Panc1 (cell line): ENCODE results near the gene HBA1. TPM values are rescaled to one million over a fixed set of nuclear protein-coding genes. Genes with fewer than 3 reads are reported as not detected.

Experiments used
- ATAC-seq: fragments of 200-7000 bp; cut with Tn5 transposase; 2 replicates; pipeline ENCODE4 v1.9.1; 2020; ENCODE audit warnings: mild to moderate bottlenecking, moderate library complexity
- BruUV-seq: library from RNA; stranded (reverse); fragments of 400-500 nt; replicated peaks from 2 replicates; lab custom pipeline; 2021; lab: Mats Ljungman, UMichigan
- CTCF ChIA-PET: fragments of 300-600 bp; sonication (Branson Sonifier 250); formaldehyde crosslinking; loops from one replicate; lab custom pipeline; 2022; ENCODE audit warnings: antibody characterized with exemption; lab: Charles Lee
- POLR2A ChIA-PET: fragments of 300-600 bp; sonication (Branson Sonifier 250); formaldehyde crosslinking; loops from one replicate; lab custom pipeline; 2022; ENCODE audit warnings: antibody characterized with exemption; lab: Charles Lee
- DNase-seq: peaks from one replicate; pipeline ENCODE4 v3.0.0-alpha.2; 2010; ENCODE audit warnings: low read depth, low spot score
- H3K27ac ChIP-seq: 2 replicates; pipeline ENCODE4 v1.5.1; 2011; ENCODE audit warnings: mild to moderate bottlenecking, low read length, inconsistent platforms
- H3K27me3 ChIP-seq: fragments of 200-500 bp; sonication (Bioruptor generic); 2 replicates; pipeline ENCODE4 v1.6.0; 2014; ENCODE audit warnings: low read length, inconsistent platforms; ENCODE audit not compliant: control insufficient read depth, insufficient read depth
- H3K36me3 ChIP-seq: fragments of 200-500 bp; sonication (Bioruptor generic); 2 replicates; pipeline ENCODE4 v1.5.1; 2014; ENCODE audit warnings: inconsistent platforms, mild to moderate bottlenecking, low read length, moderate library complexity; ENCODE audit not compliant: control insufficient read depth, insufficient read depth
- H3K4me1 ChIP-seq: 2 replicates; pipeline ENCODE4 v1.5.1; 2011; ENCODE audit warnings: inconsistent platforms, mild to moderate bottlenecking, low read length, moderate library complexity; ENCODE audit not compliant: control insufficient read depth, insufficient read depth
- H3K4me3 ChIP-seq, 2 experiments: 2 replicates each; pipeline ENCODE4 v1.5.1; 2011 to 2012; ENCODE audit warnings: low read depth in 2 of 2, low read length in 2 of 2, mild to moderate bottlenecking in 2 of 2, inconsistent platforms in 1 of 2, moderate library complexity in 1 of 2
- H3K9me3 ChIP-seq: fragments of 200-500 bp; sonication (Bioruptor generic); 2 replicates; pipeline ENCODE4 v1.5.1; 2014; ENCODE audit warnings: low read depth, mild to moderate bottlenecking, inconsistent platforms, low read length, moderate library complexity; ENCODE audit not compliant: control insufficient read depth, insufficient read depth
- POLR2AphosphoS5 ChIP-seq: IDR thresholded peaks from 2 replicates; pipeline ENCODE4 v1.6.1; 2012; ENCODE audit warnings: mild to moderate bottlenecking, low read depth, low read length, moderate library complexity
- SIN3A ChIP-seq: IDR thresholded peaks from 2 replicates; pipeline ENCODE4 v1.6.1; 2012; ENCODE audit warnings: low read depth, mild to moderate bottlenecking, low read length, moderate library complexity, borderline replicate concordance; ENCODE audit not compliant: insufficient read depth
- TCF7L2 ChIP-seq: IDR thresholded peaks from 2 replicates; pipeline ENCODE4 v1.6.1; 2011; ENCODE audit warnings: mild to moderate bottlenecking, low read depth, low read length, inconsistent platforms
- in situ Hi-C: cut with HindIII; loops from 2 replicates; pipeline ENCODE4 v1.10.0; 2016; ENCODE audit warnings: low sequenced_read_pairs, low pct_unique_long_range_greater_than_20kb
- intact Hi-C: fragments of 100-400 bp; cut with micrococcal nuclease; formaldehyde crosslinking; loops from one replicate; pipeline ENCODE4 v1.10.0; 2022; ENCODE audit not compliant: unreplicated experiment
- total RNA-seq: library from RNA; stranded (reverse); gene quantifications from one replicate; pipeline ENCODE4 v1.2.1, GENCODE V29; 2021; ENCODE audit not compliant: unreplicated experiment
- TF ChIP-seq, protein P1 (sequence below), 2 experiments: IDR thresholded peaks; 2 replicates each; pipeline ENCODE4 v1.6.1; 2011 to 2012; ENCODE audit warnings: low read depth in 2 of 2, control low read depth in 1 of 2, low read length in 1 of 2, mild to moderate bottlenecking in 1 of 2, moderate library complexity in 1 of 2; ENCODE audit not compliant: insufficient read depth in 1 of 2
- TF ChIP-seq, protein P2 (sequence below): fragments of 450-650 bp; IDR thresholded peaks from 2 replicates; pipeline ENCODE4 v1.5.1; 2017; ENCODE audit warnings: mild to moderate bottlenecking

Gene HBA1
- total RNA-seq, 1 experiment from 2014 or later: 4.4 TPM

DNA sequence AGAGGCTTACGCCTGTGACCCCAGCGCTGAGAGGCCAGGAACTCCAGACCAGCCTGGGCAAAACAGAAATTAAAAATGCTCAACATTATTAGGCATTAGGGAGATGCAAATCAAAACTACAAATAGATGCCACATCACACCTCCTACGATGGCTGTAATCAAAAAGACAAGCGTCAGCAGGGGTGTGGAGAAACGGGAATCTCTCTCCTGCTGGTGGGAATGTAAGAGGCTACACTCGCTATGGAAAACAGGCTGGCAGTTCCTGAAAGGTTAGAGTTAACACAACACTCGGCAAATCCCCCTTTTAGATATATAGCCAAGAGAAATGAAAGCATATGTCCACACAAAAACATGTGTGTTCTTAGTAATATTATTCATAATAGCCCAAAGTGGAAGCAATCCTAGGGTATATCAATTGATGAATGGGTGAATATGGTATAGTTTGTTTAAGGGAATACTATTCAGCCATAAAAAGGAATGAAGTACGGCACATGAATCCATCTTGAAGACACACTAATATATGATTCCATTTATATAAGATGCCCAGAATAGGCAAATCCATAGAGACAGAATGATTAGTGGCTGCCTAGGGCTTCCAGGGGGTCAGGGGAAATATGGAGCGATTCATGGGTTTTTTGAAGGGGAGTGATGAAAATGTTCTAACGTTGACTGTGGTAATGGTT, 36.2 kb upstream of the HBA1 start:
- H3K27ac ChIP-seq: no peak overlapping the region
- CTCF ChIA-PET: interaction anchor here (0.5 kb wide), 1 partner anchor 30 kb away, joined by 8 read pairs; no protein-coding TSS in a partner anchor
- no TSS peak for BruUV-seq
- ATAC-seq: no peak
- H3K4me3 ChIP-seq: no peak overlapping the region
- peaks cover 7% of the 10 kb centered on the region; the same call in 1 of the 2 replicates for H3K4me1 ChIP-seq
- no peaks in the 10 kb centered on the region for H3K27me3 ChIP-seq
- in situ Hi-C loops (no loop called here), intact Hi-C loops (no loop called here)
- no peak for TF ChIP-seq SIN3A
- TF ChIP-seq, protein P1, sequence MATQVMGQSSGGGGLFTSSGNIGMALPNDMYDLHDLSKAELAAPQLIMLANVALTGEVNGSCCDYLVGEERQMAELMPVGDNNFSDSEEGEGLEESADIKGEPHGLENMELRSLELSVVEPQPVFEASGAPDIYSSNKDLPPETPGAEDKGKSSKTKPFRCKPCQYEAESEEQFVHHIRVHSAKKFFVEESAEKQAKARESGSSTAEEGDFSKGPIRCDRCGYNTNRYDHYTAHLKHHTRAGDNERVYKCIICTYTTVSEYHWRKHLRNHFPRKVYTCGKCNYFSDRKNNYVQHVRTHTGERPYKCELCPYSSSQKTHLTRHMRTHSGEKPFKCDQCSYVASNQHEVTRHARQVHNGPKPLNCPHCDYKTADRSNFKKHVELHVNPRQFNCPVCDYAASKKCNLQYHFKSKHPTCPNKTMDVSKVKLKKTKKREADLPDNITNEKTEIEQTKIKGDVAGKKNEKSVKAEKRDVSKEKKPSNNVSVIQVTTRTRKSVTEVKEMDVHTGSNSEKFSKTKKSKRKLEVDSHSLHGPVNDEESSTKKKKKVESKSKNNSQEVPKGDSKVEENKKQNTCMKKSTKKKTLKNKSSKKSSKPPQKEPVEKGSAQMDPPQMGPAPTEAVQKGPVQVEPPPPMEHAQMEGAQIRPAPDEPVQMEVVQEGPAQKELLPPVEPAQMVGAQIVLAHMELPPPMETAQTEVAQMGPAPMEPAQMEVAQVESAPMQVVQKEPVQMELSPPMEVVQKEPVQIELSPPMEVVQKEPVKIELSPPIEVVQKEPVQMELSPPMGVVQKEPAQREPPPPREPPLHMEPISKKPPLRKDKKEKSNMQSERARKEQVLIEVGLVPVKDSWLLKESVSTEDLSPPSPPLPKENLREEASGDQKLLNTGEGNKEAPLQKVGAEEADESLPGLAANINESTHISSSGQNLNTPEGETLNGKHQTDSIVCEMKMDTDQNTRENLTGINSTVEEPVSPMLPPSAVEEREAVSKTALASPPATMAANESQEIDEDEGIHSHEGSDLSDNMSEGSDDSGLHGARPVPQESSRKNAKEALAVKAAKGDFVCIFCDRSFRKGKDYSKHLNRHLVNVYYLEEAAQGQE (IDR thresholded peaks at IDR 0.05; ENCODE audit: insufficient read depth in 1 of 2, low read depth in 2 of 2, low read length in 1 of 2): no peak
- TF ChIP-seq TCF7L2: no peak
- no peak for TF ChIP-seq POLR2AphosphoS5
- TF ChIP-seq, protein P2, sequence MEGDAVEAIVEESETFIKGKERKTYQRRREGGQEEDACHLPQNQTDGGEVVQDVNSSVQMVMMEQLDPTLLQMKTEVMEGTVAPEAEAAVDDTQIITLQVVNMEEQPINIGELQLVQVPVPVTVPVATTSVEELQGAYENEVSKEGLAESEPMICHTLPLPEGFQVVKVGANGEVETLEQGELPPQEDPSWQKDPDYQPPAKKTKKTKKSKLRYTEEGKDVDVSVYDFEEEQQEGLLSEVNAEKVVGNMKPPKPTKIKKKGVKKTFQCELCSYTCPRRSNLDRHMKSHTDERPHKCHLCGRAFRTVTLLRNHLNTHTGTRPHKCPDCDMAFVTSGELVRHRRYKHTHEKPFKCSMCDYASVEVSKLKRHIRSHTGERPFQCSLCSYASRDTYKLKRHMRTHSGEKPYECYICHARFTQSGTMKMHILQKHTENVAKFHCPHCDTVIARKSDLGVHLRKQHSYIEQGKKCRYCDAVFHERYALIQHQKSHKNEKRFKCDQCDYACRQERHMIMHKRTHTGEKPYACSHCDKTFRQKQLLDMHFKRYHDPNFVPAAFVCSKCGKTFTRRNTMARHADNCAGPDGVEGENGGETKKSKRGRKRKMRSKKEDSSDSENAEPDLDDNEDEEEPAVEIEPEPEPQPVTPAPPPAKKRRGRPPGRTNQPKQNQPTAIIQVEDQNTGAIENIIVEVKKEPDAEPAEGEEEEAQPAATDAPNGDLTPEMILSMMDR: no peak
- no peaks in the 10 kb centered on the region for H3K9me3 ChIP-seq
- DNase-seq: no peak
- no peaks in the 10 kb centered on the region; the same call in 1 of the 2 replicates for H3K36me3 ChIP-seq
- POLR2A ChIA-PET: no interaction called here

DNA sequence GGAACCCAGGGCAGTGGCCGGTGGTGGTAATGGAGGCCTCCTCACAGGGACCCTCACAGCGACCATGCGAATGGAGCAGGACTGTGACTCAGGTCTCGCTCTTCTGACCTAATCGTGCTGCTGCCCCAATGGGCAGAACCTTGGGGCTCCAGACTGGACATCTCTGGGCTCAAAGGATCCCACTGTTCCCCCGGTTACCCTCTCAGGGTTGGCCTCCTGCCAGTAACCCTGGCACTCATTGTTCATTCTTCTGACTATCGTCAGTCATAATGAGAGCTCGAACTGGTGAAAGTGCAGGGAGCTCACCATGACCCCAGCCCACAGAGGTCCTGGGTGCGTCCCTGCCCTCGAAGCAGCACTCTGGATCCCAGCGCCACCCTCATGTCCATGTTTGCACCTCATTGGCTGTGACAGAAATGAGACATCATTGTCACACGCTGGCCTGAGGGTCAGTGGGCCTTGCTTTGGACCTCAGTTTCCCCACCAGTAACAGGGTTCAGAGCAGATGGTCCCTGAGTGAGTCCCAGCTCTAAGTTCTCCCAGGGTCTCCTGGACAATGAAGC, 34.0 kb upstream of the HBA1 start:
- DNase-seq: no peak
- ChIA-PET CTCF (no interaction called here), POLR2A (interaction anchor here (0.6 kb wide), 1 partner anchor 23 kb away, joined by 3 read pairs; no protein-coding TSS in a partner anchor)
- H3K27ac ChIP-seq: no peak overlapping the region
- H3K36me3 ChIP-seq: no peaks in the 10 kb centered on the region; the same call in 1 of the 2 replicates
- no peaks in the 10 kb centered on the region for H3K27me3 ChIP-seq
- no TSS peak for BruUV-seq
- no peaks in the 10 kb centered on the region for H3K9me3 ChIP-seq
- in situ Hi-C loops: no loop called here
- no peaks in the 10 kb centered on the region for H3K4me1 ChIP-seq
- no peak overlapping the region for H3K4me3 ChIP-seq
- no peak for ATAC-seq
- intact Hi-C loops: no loop called here
- no peak for TF ChIP-seq POLR2AphosphoS5
- TF ChIP-seq, protein P1 (IDR thresholded peaks at IDR 0.05; ENCODE audit: insufficient read depth in 1 of 2, low read depth in 2 of 2, low read length in 1 of 2): no peak
- TF ChIP-seq, protein P2: no peak
- TF ChIP-seq TCF7L2: no peak
- TF ChIP-seq SIN3A: no peak
